Measurements from ENCODE around the gene PRSS57. TPM values are rescaled to one million over a fixed set of nuclear protein-coding genes. Genes with fewer than 3 reads are reported as not detected.

PRSS57 gene
- total RNA-seq, 1 donor from 2014 or later, result not detected

- Mint-ChIP-seq H3K4me3 (no peak overlapping the region), H3K9me3 (no peaks in the 10 kb centered on the region), H3K4me1 (peaks cover 51% of the 10 kb centered on the region), H3K27me3 (no peaks in the 10 kb centered on the region), H3K36me3 (ENCODE audit: low read depth) (peaks cover 30% of the 10 kb centered on the region), H3K27ac (no peak overlapping the region)
- ChIA-PET CTCF (no interaction called here), POLR2A (no interaction called here)
- DNase-seq (no peak), ATAC-seq (ENCODE audit: low read depth) (no peak)
- intact Hi-C loops (cut with micrococcal nuclease), result no loop called here
- no peak for TF ChIP-seq CTCF (IDR thresholded peaks at IDR 0.05)
Measured at GRCh38 chr19:656751-657559, 38.3 kb downstream of the PRSS57 start.

GRCh38 chr19:655691-656090, 39.6 kb downstream of the PRSS57 start:
- ATAC-seq (ENCODE audit: low read depth) (no peak), DNase-seq (no peak)
- POLR2A ChIA-PET, result no interaction called here
- no peaks in the 10 kb centered on the region for H3K9me3 Mint-ChIP-seq
- H3K4me1 Mint-ChIP-seq, result peaks cover 43% of the 10 kb centered on the region
- TF ChIP-seq CTCF (IDR thresholded peaks at IDR 0.05), result no peak
- H3K36me3 Mint-ChIP-seq (ENCODE audit: low read depth), result peaks cover 35% of the 10 kb centered on the region
- H3K27me3 Mint-ChIP-seq, result no peaks in the 10 kb centered on the region
- CTCF ChIA-PET, result no interaction called here
- intact Hi-C loops (cut with micrococcal nuclease), result no loop called here
- H3K4me3 Mint-ChIP-seq, result no peak overlapping the region
- H3K27ac Mint-ChIP-seq, result no peak overlapping the region

GRCh38 chr19:653425-653824, 41.8 kb downstream of the PRSS57 start:
- H3K36me3 Mint-ChIP-seq (ENCODE audit: low read depth), result peaks cover 42% of the 10 kb centered on the region
- no peak for TF ChIP-seq CTCF (IDR thresholded peaks at IDR 0.05)
- no peak overlapping the region for H3K4me3 Mint-ChIP-seq
- intact Hi-C loops (cut with micrococcal nuclease), result no loop called here
- no peaks in the 10 kb centered on the region for H3K27me3 Mint-ChIP-seq
- ChIA-PET CTCF (no interaction called here), POLR2A (no interaction called here)
- no peak for DNase-seq
- H3K9me3 Mint-ChIP-seq, result no peaks in the 10 kb centered on the region
- peaks cover 23% of the 10 kb centered on the region for H3K4me1 Mint-ChIP-seq
- H3K27ac Mint-ChIP-seq, result no peak overlapping the region
- no peak for ATAC-seq (ENCODE audit: low read depth)

GRCh38 chr19:652467-653389, 42.5 kb downstream of the PRSS57 start:
- H3K27me3 Mint-ChIP-seq, result no peaks in the 10 kb centered on the region
- no peak overlapping the region for H3K27ac Mint-ChIP-seq
- ATAC-seq (ENCODE audit: low read depth) (no peak), DNase-seq (no peak)
- H3K4me3 Mint-ChIP-seq, result no peak overlapping the region
- ChIA-PET CTCF (no interaction called here), POLR2A (no interaction called here)
- H3K4me1 Mint-ChIP-seq, result peaks cover 25% of the 10 kb centered on the region
- no peak for TF ChIP-seq CTCF (IDR thresholded peaks at IDR 0.05)
- H3K36me3 Mint-ChIP-seq (ENCODE audit: low read depth), result peaks cover 45% of the 10 kb centered on the region
- intact Hi-C loops (cut with micrococcal nuclease), result no loop called here
- H3K9me3 Mint-ChIP-seq, result no peaks in the 10 kb centered on the region

GRCh38 chr19:651991-652390, 43.3 kb downstream of the PRSS57 start:
- Mint-ChIP-seq H3K9me3 (no peaks in the 10 kb centered on the region), H3K27me3 (no peaks in the 10 kb centered on the region), H3K36me3 (ENCODE audit: low read depth) (peaks cover 44% of the 10 kb centered on the region), H3K4me1 (peaks cover 21% of the 10 kb centered on the region), H3K4me3 (no peak overlapping the region), H3K27ac (no peak overlapping the region)
- TF ChIP-seq CTCF (IDR thresholded peaks at IDR 0.05), result no peak
- ChIA-PET CTCF (no interaction called here), POLR2A (no interaction called here)
- DNase-seq, result no peak
- intact Hi-C loops (cut with micrococcal nuclease), result no loop called here
- no peak for ATAC-seq (ENCODE audit: low read depth)

All from activated B cell treated with CpG ODN at 0.5 μM for 24 hours (primary cell).